Testis (tissue), 2 donors: ENCODE results near the gene ETS1.
"Not testable (repeated sequence)": the region's sequence is repeated elsewhere in the genome, so short reads cannot be mapped to it uniquely, and the experiment has no call there.

Experiments
- CTCF ChIP-seq, 3 experiments: fragments of 450-650 bp in 2 of 3; fragments of 200-600 bp in 1 of 3; sonication (generic) in 1 of 3; IDR thresholded peaks; one replicate each; pipeline ENCODE4 v1.5.1; 2016 to 2019; ENCODE audit warnings: antibody characterized with exemption in 3 of 3, mild to moderate bottlenecking in 2 of 3, moderate library complexity in 1 of 3
- POLR2A ChIP-seq: fragments of 450-650 bp; IDR thresholded peaks from one replicate; pipeline ENCODE4 v1.6.1; 2017; ENCODE audit warnings: antibody characterized with exemption, mild to moderate bottlenecking, moderate library complexity

GRCh38 chr11:128445921-128446320 lies 141.4 kb downstream of the ETS1 start:
- not testable (repeated sequence) for TF ChIP-seq POLR2A; CTCF (IDR thresholded peaks at IDR 0.05)
